Measurements from ENCODE around the gene TSN.

TSN gene

DNA sequence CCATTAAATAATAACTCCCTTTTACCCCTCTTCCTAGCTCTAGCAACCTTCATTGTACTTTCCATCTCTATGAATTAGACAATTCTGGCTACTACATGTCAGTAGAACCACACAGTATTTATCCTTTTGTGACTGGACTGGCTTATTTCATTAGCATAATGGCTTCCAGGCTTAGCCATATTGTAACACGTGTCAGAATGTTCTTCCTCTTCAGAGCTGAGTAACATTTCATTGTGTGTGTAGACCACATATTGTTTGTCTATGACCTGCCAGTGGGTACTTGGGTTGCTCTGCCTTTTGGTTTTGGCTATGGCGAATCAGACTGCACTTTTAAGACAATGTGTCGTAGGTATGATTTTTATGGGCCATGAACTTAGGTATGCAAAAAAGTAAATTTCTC, 20.9 kb downstream of the TSN start:
- H3K27me3 Mint-ChIP-seq: no peaks in the 10 kb centered on the region
- H3K27ac Mint-ChIP-seq: no peak overlapping the region
- H3K4me1 Mint-ChIP-seq (ENCODE audit: low read depth): no peaks in the 10 kb centered on the region
- no peaks in the 10 kb centered on the region for H3K36me3 Mint-ChIP-seq (ENCODE audit: low read depth)
- H3K4me3 Mint-ChIP-seq: no peak overlapping the region
- no peaks in the 10 kb centered on the region for H3K9me3 Mint-ChIP-seq

DNA sequence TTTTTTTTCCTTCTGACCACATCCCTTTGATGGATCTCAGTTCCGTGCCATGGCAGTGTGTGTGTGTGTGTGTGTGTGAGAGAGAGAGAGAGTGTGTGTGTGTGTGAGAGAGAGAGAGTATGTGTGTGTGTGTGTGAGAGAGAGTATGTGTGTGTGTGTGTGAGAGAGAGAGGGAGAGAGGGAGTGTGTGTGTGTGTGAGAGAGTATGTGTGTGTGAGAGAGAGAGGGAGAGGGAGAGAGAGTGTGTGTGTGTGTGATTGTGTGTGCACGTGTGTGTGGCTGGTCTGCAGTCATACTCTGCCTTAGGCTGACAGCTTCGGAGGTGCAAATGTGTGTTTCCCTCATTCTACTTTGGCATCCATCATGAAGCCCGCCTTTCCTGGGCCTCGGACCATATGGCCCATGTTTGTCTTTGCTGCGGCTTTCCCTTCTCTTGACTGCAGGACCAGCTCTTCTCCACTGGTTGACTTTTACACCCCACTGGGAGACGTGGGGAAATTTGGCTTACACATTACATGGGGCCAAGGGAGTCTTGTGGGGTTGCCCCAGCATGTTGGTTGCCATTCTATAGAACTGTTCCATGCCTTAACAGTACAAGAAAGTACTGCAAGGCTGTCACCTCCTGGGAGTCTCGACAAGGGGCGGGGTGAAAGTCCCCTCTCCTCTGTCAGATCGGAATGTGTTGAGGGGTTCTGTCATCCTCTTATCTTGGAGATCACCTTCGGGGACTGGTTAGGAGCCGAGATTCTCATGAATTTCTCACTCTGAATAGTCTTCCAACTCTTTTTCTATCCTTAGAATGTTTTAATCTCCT, 21.6 kb downstream of the TSN start:
- Mint-ChIP-seq H3K4me1 (ENCODE audit: low read depth) (no peaks in the 10 kb centered on the region), H3K9me3 (no peaks in the 10 kb centered on the region), H3K36me3 (ENCODE audit: low read depth) (no peaks in the 10 kb centered on the region), H3K27ac (peak overlapping the region; percentile 37), H3K27me3 (peaks cover under 1% of the 10 kb centered on the region), H3K4me3 (no peak overlapping the region)

GRCh38 chr2:121777699-121778058, 22.2 kb downstream of the TSN start:
- no peak overlapping the region for H3K27ac Mint-ChIP-seq

GRCh38 chr2:121778741-121779487, 23.5 kb downstream of the TSN start:
- Mint-ChIP-seq H3K27ac (no peak overlapping the region), H3K27me3 (peaks cover 6% of the 10 kb centered on the region), H3K36me3 (ENCODE audit: low read depth) (no peaks in the 10 kb centered on the region), H3K4me1 (ENCODE audit: low read depth) (no peaks in the 10 kb centered on the region), H3K9me3 (no peaks in the 10 kb centered on the region), H3K4me3 (no peak overlapping the region)

More at GRCh38 chr2:121777699-121778058, 22.2 kb downstream of the TSN start:
- no peaks in the 10 kb centered on the region for H3K36me3 Mint-ChIP-seq (ENCODE audit: low read depth)
- no peaks in the 10 kb centered on the region for H3K4me1 Mint-ChIP-seq (ENCODE audit: low read depth)
- no peak overlapping the region for H3K4me3 Mint-ChIP-seq
- peaks cover 3% of the 10 kb centered on the region for H3K27me3 Mint-ChIP-seq
- no peaks in the 10 kb centered on the region for H3K9me3 Mint-ChIP-seq

GRCh38 chr2:121783180-121783579, 27.7 kb downstream of the TSN start:
- Mint-ChIP-seq H3K36me3 (ENCODE audit: low read depth) (no peaks in the 10 kb centered on the region), H3K4me1 (ENCODE audit: low read depth) (no peaks in the 10 kb centered on the region), H3K9me3 (no peaks in the 10 kb centered on the region), H3K27ac (no peak overlapping the region), H3K4me3 (no peak overlapping the region), H3K27me3 (peaks cover 11% of the 10 kb centered on the region)

DNA sequence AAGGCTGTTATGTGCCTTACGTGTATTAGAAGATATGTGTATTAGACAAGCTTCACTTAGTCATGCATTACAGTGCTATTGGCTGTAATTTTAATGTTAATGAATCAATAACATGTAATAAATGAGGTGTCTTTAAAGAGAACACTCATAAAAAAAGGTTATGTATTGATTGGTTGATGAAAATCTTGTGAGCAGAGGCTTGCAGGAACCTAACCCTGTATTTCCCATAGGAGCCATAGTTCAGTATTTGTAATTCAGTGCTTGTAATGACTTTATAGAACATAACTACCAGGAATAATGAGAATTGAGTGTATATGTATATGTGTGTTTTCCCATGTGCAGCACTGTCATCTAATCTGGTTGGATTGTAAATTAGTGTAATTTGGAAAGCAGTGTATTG, 33.2 kb downstream of the TSN start:
- peaks cover 18% of the 10 kb centered on the region for H3K27me3 Mint-ChIP-seq
- no peak overlapping the region for H3K27ac Mint-ChIP-seq
- no peaks in the 10 kb centered on the region for H3K36me3 Mint-ChIP-seq (ENCODE audit: low read depth)
- H3K4me3 Mint-ChIP-seq: no peak overlapping the region
- no peaks in the 10 kb centered on the region for H3K4me1 Mint-ChIP-seq (ENCODE audit: low read depth)
- H3K9me3 Mint-ChIP-seq: no peaks in the 10 kb centered on the region

- H3K4me1 Mint-ChIP-seq (ENCODE audit: low read depth): no peaks in the 10 kb centered on the region
- H3K27me3 Mint-ChIP-seq: peaks cover 14% of the 10 kb centered on the region
- no peak overlapping the region for H3K27ac Mint-ChIP-seq
- no peaks in the 10 kb centered on the region for H3K36me3 Mint-ChIP-seq (ENCODE audit: low read depth)
- H3K4me3 Mint-ChIP-seq: no peak overlapping the region
- H3K9me3 Mint-ChIP-seq: no peaks in the 10 kb centered on the region
Observed at GRCh38 chr2:121790276-121790956, 35.0 kb downstream of the TSN start.

GRCh38 chr2:121791290-121791689, 35.8 kb downstream of the TSN start:
- Mint-ChIP-seq H3K27ac (no peak overlapping the region), H3K4me1 (ENCODE audit: low read depth) (no peaks in the 10 kb centered on the region), H3K9me3 (no peaks in the 10 kb centered on the region), H3K27me3 (peaks cover 17% of the 10 kb centered on the region), H3K36me3 (ENCODE audit: low read depth) (no peaks in the 10 kb centered on the region), H3K4me3 (no peak overlapping the region)

DNA sequence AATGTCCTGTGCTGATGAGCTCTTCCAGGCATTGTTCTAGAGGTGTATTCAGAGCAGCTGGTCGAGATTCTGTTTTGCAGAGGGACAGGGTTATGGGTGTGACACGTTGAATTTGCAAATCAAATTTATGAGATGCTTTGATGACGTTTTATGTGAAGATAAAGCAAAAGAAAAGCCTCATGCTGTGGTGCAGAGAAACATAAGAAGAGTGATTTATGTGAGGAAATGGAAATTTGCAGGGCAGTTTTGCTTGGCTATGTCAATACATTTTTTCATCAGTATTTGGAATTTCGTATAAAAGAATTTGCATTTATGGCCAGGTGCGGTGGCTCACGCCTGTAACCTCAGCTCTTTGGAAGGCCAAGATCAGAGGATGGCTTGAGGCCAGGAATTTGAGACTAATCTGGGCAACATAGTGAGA, 36.4 kb downstream of the TSN start:
- Mint-ChIP-seq H3K4me1 (ENCODE audit: low read depth) (no peaks in the 10 kb centered on the region), H3K9me3 (no peaks in the 10 kb centered on the region), H3K4me3 (no peak overlapping the region), H3K27me3 (peaks cover 17% of the 10 kb centered on the region), H3K36me3 (ENCODE audit: low read depth) (no peaks in the 10 kb centered on the region), H3K27ac (no peak overlapping the region)

DNA sequence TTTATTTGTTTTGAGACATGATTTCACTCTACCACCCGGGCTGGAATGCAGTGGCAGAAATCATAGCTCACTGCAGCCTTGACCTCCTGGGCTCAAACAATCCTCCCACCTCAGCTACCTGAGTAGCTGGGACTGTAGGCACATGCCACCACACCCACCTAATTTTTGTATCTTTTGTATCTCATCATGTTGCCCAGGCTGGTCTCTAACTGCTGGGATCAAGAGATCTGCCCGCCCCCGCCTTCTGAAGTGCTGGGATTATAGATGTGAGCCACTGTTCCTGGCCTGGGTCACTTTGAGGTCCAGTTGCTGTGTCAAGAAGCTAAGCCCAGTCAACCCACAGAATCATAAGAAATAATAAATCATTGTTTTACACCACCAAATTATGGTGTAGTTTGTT, 38.4 kb downstream of the TSN start:
- Mint-ChIP-seq H3K4me3 (no peak overlapping the region), H3K27ac (no peak overlapping the region), H3K36me3 (ENCODE audit: low read depth) (no peaks in the 10 kb centered on the region), H3K4me1 (ENCODE audit: low read depth) (no peaks in the 10 kb centered on the region), H3K27me3 (peaks cover 17% of the 10 kb centered on the region), H3K9me3 (no peaks in the 10 kb centered on the region)

- Mint-ChIP-seq H3K4me1 (ENCODE audit: low read depth) (no peaks in the 10 kb centered on the region), H3K27me3 (peaks cover 17% of the 10 kb centered on the region), H3K9me3 (no peaks in the 10 kb centered on the region), H3K27ac (no peak overlapping the region), H3K36me3 (ENCODE audit: low read depth) (no peaks in the 10 kb centered on the region), H3K4me3 (no peak overlapping the region)
Observed at GRCh38 chr2:121794233-121794632, 38.8 kb downstream of the TSN start.

DNA sequence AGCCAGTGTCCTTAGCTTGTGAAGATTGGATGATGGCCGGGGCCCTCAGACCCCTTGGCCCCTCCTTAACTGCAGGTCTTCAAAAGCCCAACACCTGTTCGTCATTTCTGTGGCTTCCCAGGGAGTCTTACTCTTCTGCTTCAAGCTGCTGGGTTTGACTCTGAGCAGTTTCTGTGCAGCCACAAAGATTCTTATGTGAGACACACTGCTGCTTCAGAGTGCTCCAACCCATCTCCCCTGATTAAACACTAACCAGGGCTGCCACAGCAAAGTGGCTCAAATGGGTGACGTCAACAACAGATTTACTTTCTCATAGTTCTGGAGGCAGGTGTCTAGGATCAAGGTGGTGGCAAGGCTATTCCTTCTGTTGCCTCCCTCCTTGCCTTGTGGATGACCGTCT, 40.8 kb downstream of the TSN start:
- Mint-ChIP-seq H3K27ac (no peak overlapping the region), H3K4me1 (ENCODE audit: low read depth) (no peaks in the 10 kb centered on the region), H3K9me3 (no peaks in the 10 kb centered on the region), H3K36me3 (ENCODE audit: low read depth) (no peaks in the 10 kb centered on the region), H3K4me3 (no peak overlapping the region), H3K27me3 (peaks cover 5% of the 10 kb centered on the region)

- Mint-ChIP-seq H3K36me3 (ENCODE audit: low read depth) (peaks cover 8% of the 10 kb centered on the region), H3K27ac (no peak overlapping the region), H3K4me1 (ENCODE audit: low read depth) (no peaks in the 10 kb centered on the region), H3K9me3 (peaks cover 8% of the 10 kb centered on the region), H3K27me3 (peaks cover 11% of the 10 kb centered on the region), H3K4me3 (no peak overlapping the region)
Observed at GRCh38 chr2:121798617-121799016, 43.2 kb downstream of the TSN start.

DNA sequence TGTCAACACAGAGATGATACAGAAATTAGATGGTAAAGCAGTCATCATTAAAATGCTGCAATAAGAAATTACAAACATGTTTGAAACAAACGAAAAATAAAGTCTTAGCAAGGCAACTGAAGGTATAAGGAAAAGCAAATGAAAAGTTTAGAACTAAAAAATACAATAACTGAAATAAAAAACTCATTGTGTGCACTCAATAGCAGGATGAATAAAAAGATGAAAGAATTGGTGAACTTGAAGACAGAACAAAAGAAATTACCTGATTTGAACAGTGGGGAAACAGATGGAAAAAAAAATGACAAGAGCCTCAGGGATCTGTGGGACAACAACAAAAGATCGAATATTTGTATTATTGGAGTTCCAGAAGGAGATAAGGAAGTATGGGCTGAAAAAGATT, 46.5 kb downstream of the TSN start:
- no peak overlapping the region for H3K27ac Mint-ChIP-seq
- H3K36me3 Mint-ChIP-seq (ENCODE audit: low read depth): peaks cover 8% of the 10 kb centered on the region
- no peak overlapping the region for H3K4me3 Mint-ChIP-seq
- H3K27me3 Mint-ChIP-seq: peaks cover 16% of the 10 kb centered on the region
- H3K9me3 Mint-ChIP-seq: peaks cover 8% of the 10 kb centered on the region
- H3K4me1 Mint-ChIP-seq (ENCODE audit: low read depth): peaks cover 24% of the 10 kb centered on the region

DNA sequence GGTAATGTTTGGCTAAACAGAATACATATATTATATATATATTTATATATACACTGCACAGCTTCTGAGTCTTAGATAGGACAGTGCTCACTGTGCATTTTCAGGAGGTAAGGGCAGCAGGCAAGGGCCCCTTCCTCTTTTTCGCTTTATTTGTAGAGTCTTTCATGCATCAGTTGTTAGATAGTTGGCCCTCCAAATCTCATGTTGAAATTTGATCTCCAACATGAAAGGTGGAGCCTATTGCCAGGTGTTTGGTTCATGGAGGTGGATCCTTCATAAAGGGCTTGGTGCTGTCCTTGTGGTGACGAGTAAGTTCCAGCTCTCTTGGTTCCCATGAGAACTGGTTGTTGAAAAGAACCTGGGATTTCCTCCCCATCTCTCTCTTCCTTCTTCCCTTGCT, 48.1 kb downstream of the TSN start:
- Mint-ChIP-seq H3K27ac (no peak overlapping the region), H3K9me3 (peaks cover 8% of the 10 kb centered on the region), H3K4me1 (ENCODE audit: low read depth) (peaks cover 24% of the 10 kb centered on the region), H3K4me3 (no peak overlapping the region), H3K36me3 (ENCODE audit: low read depth) (peaks cover 8% of the 10 kb centered on the region), H3K27me3 (peaks cover 16% of the 10 kb centered on the region)

Measured in stimulated activated naive CD8-positive, alpha-beta T cell treated with anti-CD3 and anti-CD28 coated beads, Interleukin-15, Interleukin-2, amounts not matched to agents 100 ng/mL and 50 ng/mL, for 24 hours (primary cell).